ENCODE data around the gene LHX2. TPM values are rescaled to one million over a fixed set of nuclear protein-coding genes. Genes with fewer than 3 reads are reported as not detected.

The LHX2 gene
- total RNA-seq, 2 experiments from 2014 or later = not detected

GRCh38 chr9:124012368-124013301 lies 1.1 kb downstream of the LHX2 start:
- Mint-ChIP-seq H3K27me3 (peaks cover 73% of the 10 kb centered on the region), H3K36me3 (ENCODE audit: low read depth) (peaks cover 19% of the 10 kb centered on the region), H3K27ac (no peak overlapping the region), H3K4me3 (no peak overlapping the region), H3K9me3 (no peaks in the 10 kb centered on the region), H3K4me1 (peaks cover 23% of the 10 kb centered on the region)
- DNase-seq = no peak
- ChIA-PET POLR2A (interaction anchor here (0.6 kb wide), 1 partner anchor 167 kb away, joined by 3 read pairs; no protein-coding TSS in a partner anchor), CTCF (interaction anchor here (1.3 kb wide), 1 partner anchor 29 kb away, joined by 3 read pairs; no protein-coding TSS in a partner anchor)

GRCh38 chr9:124013309-124014210 lies 2.0 kb downstream of the LHX2 start:
- ChIA-PET POLR2A (no interaction called here), CTCF (interaction anchor here (0.9 to 1.3 kb wide), 2 partner anchors 27 to 28 kb away, joined by 3 read pairs; no protein-coding TSS in a partner anchor)
- DNase-seq = no peak
- Mint-ChIP-seq H3K36me3 (ENCODE audit: low read depth) (peaks cover 19% of the 10 kb centered on the region), H3K27ac (no peak overlapping the region), H3K9me3 (no peaks in the 10 kb centered on the region), H3K27me3 (peaks cover 71% of the 10 kb centered on the region), H3K4me3 (no peak overlapping the region), H3K4me1 (peaks cover 20% of the 10 kb centered on the region)

- CTCF ChIA-PET = interaction anchor here (0.9 kb wide), 1 partner anchor 26 kb away, joined by 3 read pairs; no protein-coding TSS in a partner anchor
- Mint-ChIP-seq H3K4me3 (no peak overlapping the region), H3K27me3 (peaks cover 68% of the 10 kb centered on the region), H3K27ac (no peak overlapping the region), H3K4me1 (peaks cover 20% of the 10 kb centered on the region), H3K36me3 (ENCODE audit: low read depth) (peaks cover 18% of the 10 kb centered on the region), H3K9me3 (no peaks in the 10 kb centered on the region)
- POLR2A ChIA-PET = interaction anchor here (0.6 kb wide), 1 partner anchor 552 kb away, joined by 3 read pairs; no protein-coding TSS in a partner anchor
- no peak for DNase-seq
Observed at GRCh38 chr9:124014211-124014955, 2.8 kb downstream of the LHX2 start.

DNA sequence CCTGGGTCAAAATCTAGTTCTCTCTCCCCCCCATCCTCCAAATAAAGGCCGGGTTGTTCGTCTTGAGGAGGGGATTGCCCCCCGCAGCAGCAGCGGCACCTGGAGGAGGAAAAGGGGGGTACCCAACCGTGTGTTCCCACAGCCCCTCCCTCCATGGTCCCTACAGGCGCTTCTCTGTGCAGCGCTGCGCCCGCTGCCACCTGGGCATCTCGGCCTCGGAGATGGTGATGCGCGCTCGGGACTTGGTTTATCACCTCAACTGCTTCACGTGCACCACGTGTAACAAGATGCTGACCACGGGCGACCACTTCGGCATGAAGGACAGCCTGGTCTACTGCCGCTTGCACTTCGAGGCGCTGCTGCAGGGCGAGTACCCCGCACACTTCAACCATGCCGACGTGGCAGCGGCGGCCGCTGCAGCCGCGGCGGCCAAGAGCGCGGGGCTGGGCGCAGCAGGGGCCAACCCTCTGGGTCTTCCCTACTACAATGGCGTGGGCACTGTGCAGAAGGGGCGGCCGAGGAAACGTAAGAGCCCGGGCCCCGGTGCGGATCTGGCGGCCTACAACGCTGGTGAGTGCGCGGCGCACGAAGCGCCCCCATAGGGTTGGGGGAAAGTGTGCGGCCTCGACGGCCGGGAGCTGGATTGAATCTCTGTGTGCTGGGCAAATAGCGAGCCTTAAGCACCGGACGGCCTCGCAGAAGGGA lies 3.5 kb downstream of the LHX2 start:
- CTCF ChIA-PET = interaction anchor here (0.9 kb wide), 1 partner anchor 25 kb away, joined by 3 read pairs; no protein-coding TSS in a partner anchor
- peaks cover 12% of the 10 kb centered on the region for H3K36me3 Mint-ChIP-seq (ENCODE audit: low read depth)
- H3K4me1 Mint-ChIP-seq = peaks cover 15% of the 10 kb centered on the region
- no peaks in the 10 kb centered on the region for H3K9me3 Mint-ChIP-seq
- no peak for DNase-seq
- H3K4me3 Mint-ChIP-seq = no peak overlapping the region
- H3K27ac Mint-ChIP-seq = no peak overlapping the region
- POLR2A ChIA-PET = no interaction called here
- peaks cover 68% of the 10 kb centered on the region for H3K27me3 Mint-ChIP-seq

GRCh38 chr9:124015661-124016131 lies 4.1 kb downstream of the LHX2 start:
- POLR2A ChIA-PET = no interaction called here
- CTCF ChIA-PET = no interaction called here
- Mint-ChIP-seq H3K36me3 (ENCODE audit: low read depth) (peaks cover 7% of the 10 kb centered on the region), H3K9me3 (no peaks in the 10 kb centered on the region), H3K27me3 (peaks cover 68% of the 10 kb centered on the region), H3K4me1 (peaks cover 13% of the 10 kb centered on the region), H3K27ac (no peak overlapping the region), H3K4me3 (peak overlapping the region; percentile 7)
- DNase-seq = no peak

DNA sequence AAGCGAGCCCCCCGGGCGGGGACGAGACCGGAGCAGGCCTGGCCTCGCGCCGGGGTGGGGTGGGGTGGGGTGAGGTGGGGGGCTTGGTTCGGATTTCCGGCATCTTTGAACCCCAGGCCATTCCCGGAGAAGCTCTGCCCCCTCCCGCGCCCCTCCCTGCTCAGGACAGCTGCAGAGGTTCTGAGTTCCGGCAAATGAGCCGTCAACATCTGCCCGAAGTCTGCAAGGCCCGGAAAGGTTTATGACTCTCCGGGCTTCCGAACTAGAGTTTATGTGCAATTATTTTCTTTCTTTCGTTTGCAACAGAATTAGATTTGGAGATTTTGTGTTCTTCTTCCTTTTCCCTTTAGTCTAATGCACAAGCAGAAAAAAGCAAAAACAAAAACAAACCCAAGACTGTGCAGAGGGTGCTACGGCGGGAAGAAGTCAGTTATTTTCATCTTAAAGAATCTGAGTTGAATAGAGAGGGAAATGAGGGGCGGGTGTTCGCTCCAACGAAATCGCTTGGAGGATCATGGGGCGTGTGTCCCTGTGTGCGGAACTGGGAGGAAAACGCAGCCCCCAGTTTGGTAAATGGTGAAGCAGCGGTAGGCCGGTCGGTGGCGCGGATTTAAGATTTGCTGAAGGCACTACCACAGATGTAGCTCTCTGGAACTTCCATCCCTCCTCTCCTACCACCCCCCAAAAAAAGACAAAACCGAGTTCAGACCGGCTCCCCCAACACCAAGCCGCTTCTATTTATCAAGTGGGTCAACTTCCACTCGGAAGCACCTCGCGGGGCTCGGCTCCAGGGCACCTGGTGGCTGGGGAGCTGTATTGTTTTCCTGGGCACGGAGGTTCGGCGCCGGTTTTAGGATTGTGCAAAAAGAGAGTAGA lies 4.8 kb downstream of the LHX2 start:
- POLR2A ChIA-PET = interaction anchor here (1.3 to 1.8 kb wide), 2 partner anchors 9 to 19 kb away, joined by 3 to 5 read pairs; no protein-coding TSS in a partner anchor
- no peak for DNase-seq
- CTCF ChIA-PET = no interaction called here

GRCh38 chr9:124017051-124017928 lies 5.7 kb downstream of the LHX2 start:
- Mint-ChIP-seq H3K4me1 (peaks cover 17% of the 10 kb centered on the region), H3K27ac (peak overlapping the region; percentile 53), H3K36me3 (ENCODE audit: low read depth) (peaks cover 6% of the 10 kb centered on the region), H3K27me3 (peaks cover 81% of the 10 kb centered on the region), H3K4me3 (peak overlapping the region; percentile 22), H3K9me3 (no peaks in the 10 kb centered on the region)
- DNase-seq = no peak
- POLR2A ChIA-PET = interaction anchor here (1.3 to 1.8 kb wide), 2 partner anchors 10 to 20 kb away, joined by 3 to 5 read pairs; no protein-coding TSS in a partner anchor
- CTCF ChIA-PET = no interaction called here

More for the DNA sequence above, 4.8 kb downstream of the LHX2 start:
- H3K27me3 Mint-ChIP-seq = peaks cover 73% of the 10 kb centered on the region
- H3K4me1 Mint-ChIP-seq = peaks cover 15% of the 10 kb centered on the region
- H3K27ac Mint-ChIP-seq = peak overlapping the region; percentile 10
- H3K9me3 Mint-ChIP-seq = no peaks in the 10 kb centered on the region
- peak overlapping the region; percentile 24 for H3K4me3 Mint-ChIP-seq
- H3K36me3 Mint-ChIP-seq (ENCODE audit: low read depth) = peaks cover 6% of the 10 kb centered on the region

- Mint-ChIP-seq H3K36me3 (ENCODE audit: low read depth) (peaks cover 6% of the 10 kb centered on the region), H3K27ac (peak overlapping the region; percentile 61), H3K4me1 (peaks cover 18% of the 10 kb centered on the region), H3K4me3 (no peak overlapping the region), H3K9me3 (no peaks in the 10 kb centered on the region), H3K27me3 (peaks cover 86% of the 10 kb centered on the region)
- POLR2A ChIA-PET = interaction anchor here (1.8 kb wide), 1 partner anchor 11 kb away, joined by 3 read pairs; no protein-coding TSS in a partner anchor
- CTCF ChIA-PET = interaction anchor here (0.6 to 1.7 kb wide), 2 partner anchors 22 to 141 kb away, joined by 5 to 6 read pairs; no protein-coding TSS in a partner anchor
- no peak for DNase-seq
Observed at GRCh38 chr9:124017929-124018729, 6.6 kb downstream of the LHX2 start.

DNA sequence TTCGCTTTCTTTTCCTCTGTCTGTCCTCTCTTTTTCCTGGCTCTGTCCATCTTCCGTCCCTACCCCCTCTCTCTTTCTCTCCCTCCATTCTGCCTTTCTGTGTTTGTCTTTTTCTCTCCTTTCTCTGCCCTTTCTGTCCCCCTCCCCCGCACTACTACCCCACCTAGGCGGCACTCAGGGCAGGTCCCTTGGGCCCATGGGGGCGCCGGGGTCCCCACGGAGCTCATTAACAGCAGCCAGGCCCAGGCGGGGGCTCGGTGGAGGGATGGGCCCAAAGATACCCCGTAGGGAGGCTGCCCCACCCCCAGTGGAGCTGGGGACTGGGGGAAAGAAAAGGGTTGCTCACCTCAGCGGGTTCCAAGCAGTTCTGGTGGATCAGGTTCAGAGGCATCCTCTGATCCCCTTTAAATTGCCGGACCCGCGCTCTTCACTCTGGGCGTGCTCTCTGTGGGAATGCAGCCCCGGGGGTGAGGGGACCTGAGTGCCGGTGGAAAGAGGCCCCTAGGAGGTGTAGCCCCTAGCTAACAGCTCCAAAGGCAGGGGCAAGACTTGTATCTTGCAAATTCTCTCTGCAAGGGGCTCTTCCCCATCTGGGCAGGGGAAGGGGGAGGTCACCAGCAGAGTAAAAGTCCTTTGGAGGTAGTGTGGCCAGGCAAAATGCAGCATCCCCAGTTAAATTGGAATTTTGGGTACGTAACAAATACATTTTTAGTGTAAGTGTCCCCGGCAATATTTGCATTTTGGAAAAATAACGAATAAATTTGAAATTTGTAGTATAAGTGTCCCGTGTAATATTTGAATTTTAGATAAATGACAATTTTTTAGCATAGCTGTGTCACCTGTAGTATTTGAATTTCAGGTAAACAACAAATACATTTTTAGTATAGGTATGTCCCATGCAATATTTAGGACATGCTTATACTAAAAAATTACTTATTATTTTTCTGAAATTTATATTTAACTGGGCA lies 7.4 kb downstream of the LHX2 start:
- Mint-ChIP-seq H3K27me3 (peaks cover 85% of the 10 kb centered on the region), H3K4me3 (no peak overlapping the region), H3K27ac (peak overlapping the region; percentile 61), H3K9me3 (no peaks in the 10 kb centered on the region), H3K4me1 (peaks cover 15% of the 10 kb centered on the region), H3K36me3 (ENCODE audit: low read depth) (peaks cover 4% of the 10 kb centered on the region)
- no peak for DNase-seq
- CTCF ChIA-PET = interaction anchor here (0.6 to 1.7 kb wide), 2 partner anchors 21 to 140 kb away, joined by 5 to 6 read pairs; no protein-coding TSS in a partner anchor
- POLR2A ChIA-PET = no interaction called here
